H1 (cell line): ENCODE measurements around the gene DYTN. TPM values are rescaled to one million over a fixed set of nuclear protein-coding genes. Genes with fewer than 3 reads are reported as not detected.

ENCODE experiments used
- CTCF ChIA-PET: fragments of 300-600 bp; sonication (Branson Sonifier 250); formaldehyde crosslinking; loops from one replicate; lab custom pipeline; 2021; ENCODE audit not compliant: partially characterized antibody; lab: Charles Lee
- POLR2A ChIA-PET: fragments of 300-600 bp; sonication (Branson Sonifier 250); formaldehyde crosslinking; loops from one replicate; lab custom pipeline; 2021; ENCODE audit warnings: inconsistent platforms; ENCODE audit not compliant: partially characterized antibody; lab: Charles Lee
- DNase-seq, 2 experiments: peaks; one replicate each; pipeline versions ENCODE4 v3.0.0 to v3.0.0-alpha.2; 2010 to 2022; ENCODE audit warnings: low spot score in 2 of 2, low read depth in 1 of 2, mixed read lengths in 1 of 2
- FAIRE-seq: peaks from 2 replicates; lab custom pipeline; 2011; peaks lifted over from hg19 to GRCh38; lab: Jason Lieb, UNC
- H2AFZ ChIP-seq: 2 replicates; pipeline ENCODE4 v1.8.1; 2012; ENCODE audit warnings: low read length, inconsistent platforms
- H2AK5ac ChIP-seq: 2 replicates; pipeline ENCODE4 v1.6.1; 2013; ENCODE audit warnings: low read depth, low read length
- H2BK120ac ChIP-seq: replicated peaks from 2 replicates; pipeline ENCODE3; 2013; ENCODE audit warnings: low read depth, low read length, inconsistent platforms
- H2BK12ac ChIP-seq: 2 replicates; pipeline ENCODE4 v1.6.1; 2013; ENCODE audit warnings: low read depth, low read length
- H2BK15ac ChIP-seq: 2 replicates; pipeline ENCODE4 v1.6.1; 2013; ENCODE audit warnings: low read length
- H2BK20ac ChIP-seq: 2 replicates; pipeline ENCODE4 v1.6.1; 2013; ENCODE audit warnings: low read length
- H2BK5ac ChIP-seq: 2 replicates; pipeline ENCODE4 v1.6.1; 2013; ENCODE audit warnings: low read depth, low read length
- H3K14ac ChIP-seq: 2 replicates; pipeline ENCODE4 v1.6.1; 2013; ENCODE audit warnings: inconsistent platforms; ENCODE audit not compliant: insufficient read length
- H3K18ac ChIP-seq: 2 replicates; pipeline ENCODE4 v1.6.1; 2013; ENCODE audit warnings: low read length; ENCODE audit errors: extremely low read depth
- H3K23ac ChIP-seq: 2 replicates; pipeline ENCODE4 v1.6.1; 2013; ENCODE audit warnings: inconsistent platforms; ENCODE audit not compliant: insufficient read length
- H3K23me2 ChIP-seq: 2 replicates; pipeline ENCODE4 v1.6.1; 2013; ENCODE audit warnings: low read depth, low read length
- H3K27ac ChIP-seq: 2 replicates; pipeline ENCODE4 v1.6.1; 2011; ENCODE audit warnings: low read depth, low read length, inconsistent platforms
- H3K27me3 ChIP-seq, 4 experiments: replicated peaks in 1 of 4; 1 replicate in 1 of 4; 2 replicates in 3 of 4; pipeline versions ENCODE4 v1.6.1 to v1.8.1; 2011 to 2013; ENCODE audit warnings: low read length in 3 of 4, mild to moderate bottlenecking in 3 of 4, inconsistent platforms in 2 of 4, mixed read lengths in 2 of 4, moderate library complexity in 1 of 4; ENCODE audit not compliant: control insufficient read depth in 3 of 4, insufficient read depth in 3 of 4; ENCODE audit errors: extremely low read depth in 1 of 4
- H3K36me3 ChIP-seq, 4 experiments: 2 replicates each; pipeline versions ENCODE4 v1.6.1 to v1.8.1; 2011 to 2013; ENCODE audit warnings: mild to moderate bottlenecking in 4 of 4, low read length in 3 of 4, moderate library complexity in 2 of 4, control low read depth in 1 of 4, inconsistent platforms in 1 of 4; ENCODE audit not compliant: insufficient read depth in 4 of 4, control insufficient read depth in 2 of 4
- H3K4ac ChIP-seq: replicated peaks from 2 replicates; pipeline ENCODE3; 2013; ENCODE audit warnings: low read length, low read depth, mixed read lengths, inconsistent platforms; ENCODE audit not compliant: insufficient read length
- H3K4me1 ChIP-seq, 4 experiments: replicated peaks in 1 of 4; 1 replicate in 1 of 4; 2 replicates in 3 of 4; pipeline versions ENCODE4 v1.6.1 to v1.8.1; 2011 to 2013; ENCODE audit warnings: low read length in 3 of 4, inconsistent platforms in 2 of 4, mixed read lengths in 1 of 4; ENCODE audit not compliant: insufficient read depth in 4 of 4, control insufficient read depth in 3 of 4
- H3K4me2 ChIP-seq, 2 experiments: 2 replicates each; pipeline versions ENCODE4 v1.6.1 to v1.8.1; 2011 to 2013; ENCODE audit warnings: low read depth in 2 of 2, low read length in 2 of 2, control low read depth in 1 of 2, inconsistent platforms in 1 of 2, mild to moderate bottlenecking in 1 of 2; ENCODE audit not compliant: insufficient read depth in 1 of 2
- H3K4me3 ChIP-seq, 4 experiments: fragments of 200-600, 300-600 bp in 1 of 4; sonication (generic), shearing (Covaris generic), sonication (Bioruptor Twin) in 1 of 4; 2 replicates each; pipeline versions ENCODE4 v1.5.1 to v1.8.1; 2011 to 2016; ENCODE audit warnings: low read length in 4 of 4, low read depth in 3 of 4, control low read depth in 2 of 4, inconsistent platforms in 2 of 4, mild to moderate bottlenecking in 2 of 4, mixed read lengths in 1 of 4, moderate library complexity in 1 of 4; ENCODE audit not compliant: insufficient read depth in 2 of 4; ENCODE audit errors: extremely low read depth in 1 of 4
- H3K56ac ChIP-seq: replicated peaks from 2 replicates; pipeline ENCODE3; 2013; ENCODE audit warnings: low read depth, mild to moderate bottlenecking, mixed read lengths, low read length, inconsistent platforms; ENCODE audit not compliant: insufficient read length
- H3K79me1 ChIP-seq: 2 replicates; pipeline ENCODE4 v1.6.1; 2013; ENCODE audit warnings: low read depth, low read length, control low read depth
- H3K79me2 ChIP-seq, 2 experiments: 2 replicates each; pipeline versions ENCODE4 v1.6.1 to v1.8.1; 2012 to 2013; ENCODE audit warnings: low read length in 2 of 2, mild to moderate bottlenecking in 2 of 2, inconsistent platforms in 1 of 2; ENCODE audit not compliant: insufficient read depth in 2 of 2, control insufficient read depth in 1 of 2
- H3K9ac ChIP-seq, 4 experiments: replicated peaks in 1 of 4; 1 replicate in 1 of 4; 2 replicates in 3 of 4; pipeline versions ENCODE4 v1.6.1 to v1.8.1; 2011 to 2013; ENCODE audit warnings: low read depth in 3 of 4, low read length in 3 of 4, control low read depth in 2 of 4, mild to moderate bottlenecking in 2 of 4, moderate library complexity in 2 of 4, inconsistent platforms in 1 of 4; ENCODE audit errors: extremely low read depth in 1 of 4
- H3K9me3 ChIP-seq, 2 experiments: 2 replicates each; pipeline versions ENCODE4 v1.6.1 to v1.8.1; 2012 to 2013; ENCODE audit warnings: mild to moderate bottlenecking in 2 of 2, moderate library complexity in 2 of 2, control low read depth in 1 of 2, inconsistent platforms in 1 of 2, low read depth in 1 of 2, low read length in 1 of 2, mixed read lengths in 1 of 2; ENCODE audit not compliant: insufficient read depth in 2 of 2
- H4K20me1 ChIP-seq, 2 experiments: replicated peaks in 1 of 2; 2 replicates each; pipeline versions ENCODE3 to v1.8.1; 2011 to 2013; ENCODE audit warnings: inconsistent platforms in 2 of 2, low read length in 2 of 2, mild to moderate bottlenecking in 1 of 2; ENCODE audit not compliant: insufficient read depth in 2 of 2, control insufficient read depth in 1 of 2
- H4K5ac ChIP-seq: 2 replicates; pipeline ENCODE4 v1.6.1; 2013; ENCODE audit warnings: low read length, low read depth, mixed read lengths, inconsistent platforms; ENCODE audit not compliant: insufficient read length
- H4K8ac ChIP-seq: 2 replicates; pipeline ENCODE4 v1.8.0; 2013; ENCODE audit warnings: mild to moderate bottlenecking, moderate library complexity, low read length, inconsistent platforms; ENCODE audit not compliant: insufficient read depth; ENCODE audit errors: extremely low read depth
- H4K91ac ChIP-seq: replicated peaks from 2 replicates; pipeline ENCODE3; 2013; ENCODE audit warnings: low read length, mixed read lengths, inconsistent platforms; ENCODE audit not compliant: insufficient read length
- FOSL1 ChIP-seq: IDR thresholded peaks from 2 replicates; pipeline ENCODE4 v1.6.1; 2011; ENCODE audit warnings: mild to moderate bottlenecking, low read depth, low read length, moderate library complexity; ENCODE audit not compliant: insufficient read depth
- WGBS, 2 experiments: shearing (Covaris generic) in 1 of 2; methylation state at CpG; one replicate each; pipeline versions ENCODE4 v1.1.6 to v1.1.7; 2013 to 2015; ENCODE audit warnings: low lambda C conversion rate in 2 of 2, mixed read lengths in 2 of 2, inconsistent platforms in 1 of 2, low coverage in 1 of 2, missing lambda C conversion rate in 1 of 2; ENCODE audit not compliant: insufficient replicate concordance in 2 of 2, insufficient coverage in 1 of 2, insufficient read length in 1 of 2; ENCODE audit errors: extremely low coverage in 1 of 2, missing lambda C conversion rate in 1 of 2; 5-methylcytosine and 5-hydroxymethylcytosine counted together
- polyA plus RNA-seq, 7 experiments: library from polyadenylated mRNA; depleted of rRNA in 3 of 7; stranded (reverse) in 5 of 7; unstranded in 2 of 7; fragments of >200 nt in 5 of 7; fragments of 200-250 nt in 2 of 7; gene quantifications; 1 replicate in 5 of 7; 2 replicates in 1 of 7; 4 replicates in 1 of 7; pipeline versions ENCODE4 v1.2.1 to v1.2.3, GENCODE V29; 2011 to 2013; ENCODE audit warnings: missing spikeins in 2 of 7, mixed read lengths in 2 of 7
- total RNA-seq: library from RNA; stranded (reverse); fragmentation: NEBNext Ultra II Directional; extraction: Animal tissue kit (Norgen Biotek cat#: 25700); gene quantifications from 2 replicates; pipeline ENCODE4 v1.2.1, GENCODE V29; 2021

The DYTN gene
- total and polyA plus RNA-seq, 2 of the 8 experiments (the other 6 are each of a cell fraction or from before 2014, with no cell fraction given): not detected

DNA sequence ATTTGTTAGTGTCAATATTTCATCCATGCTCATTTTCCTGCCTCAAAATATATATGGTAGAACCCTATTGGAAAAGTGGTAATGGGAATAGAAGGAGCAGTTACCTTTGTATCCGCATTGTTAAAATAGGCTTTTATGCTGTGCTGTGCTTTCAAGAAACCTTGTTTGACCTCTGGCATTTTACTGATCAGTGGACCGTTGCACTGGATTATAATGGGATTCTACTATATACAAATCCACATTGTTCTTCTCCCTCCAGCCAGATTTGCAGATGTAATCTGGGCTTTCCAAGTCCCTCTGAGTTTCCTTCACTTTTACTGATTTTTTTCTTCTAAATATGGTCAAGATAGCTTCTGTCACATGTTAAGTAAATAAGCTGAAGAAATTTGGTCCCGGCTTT lies 99.2 kb downstream of the DYTN start:
- H3K4me3 ChIP-seq: no peak overlapping the region
- no peak overlapping the region for H3K4me2 ChIP-seq
- H3K27me3 ChIP-seq: no peaks in the 10 kb centered on the region
- no peak overlapping the region for H4K8ac ChIP-seq
- H3K9ac ChIP-seq: no peak overlapping the region
- no peaks in the 10 kb centered on the region for H4K20me1 ChIP-seq
- H2AFZ ChIP-seq: no peak overlapping the region
- no peak overlapping the region for H2BK12ac ChIP-seq
- H3K79me1 ChIP-seq: no peaks in the 10 kb centered on the region
- H3K27ac ChIP-seq: no peak overlapping the region
- no peak overlapping the region for H3K4ac ChIP-seq
- DNase-seq (no peak), FAIRE-seq (no peak)
- no peak overlapping the region for H4K5ac ChIP-seq
- no peak overlapping the region for H2AK5ac ChIP-seq
- H3K79me2 ChIP-seq: no peaks in the 10 kb centered on the region
- ChIA-PET POLR2A (no interaction called here), CTCF (interaction anchor here (1.6 kb wide), 1 partner anchor 11 kb away, joined by 5 read pairs; no protein-coding TSS in a partner anchor)
- H3K18ac ChIP-seq: no peak overlapping the region
- WGBS, 2 experiments: 90% methylated on average over 3 of the region's 3 CpGs; no CpG with 5 or more reads in 1 of the 2 experiments
- no peak for TF ChIP-seq FOSL1
- H3K4me1 ChIP-seq: no peaks in the 10 kb centered on the region
- H2BK120ac ChIP-seq: no peak overlapping the region
- H3K23me2 ChIP-seq: no peaks in the 10 kb centered on the region
- no peak overlapping the region for H3K14ac ChIP-seq
- no peak overlapping the region for H3K56ac ChIP-seq
- no peak overlapping the region for H2BK5ac ChIP-seq
- no peaks in the 10 kb centered on the region for H3K36me3 ChIP-seq
- H2BK20ac ChIP-seq: no peak overlapping the region
- no peaks in the 10 kb centered on the region for H3K9me3 ChIP-seq
- H4K91ac ChIP-seq: no peak overlapping the region
- no peak overlapping the region for H2BK15ac ChIP-seq
- no peak overlapping the region for H3K23ac ChIP-seq
